Activated T-cell treated with anti-CD3 and anti-CD28 coated beads for 48 hours (primary cell): ENCODE data around the gene ERGIC3.
"Not testable (repeated sequence)": the region's sequence is repeated elsewhere in the genome, so short reads cannot be mapped to it uniquely, and the experiment has no call there.

Experiments used
- DNase-seq: peaks from one replicate; pipeline ENCODE4 v3.0.0-alpha.2; 2020; ENCODE audit warnings: low read depth

Gene ERGIC3

DNA sequence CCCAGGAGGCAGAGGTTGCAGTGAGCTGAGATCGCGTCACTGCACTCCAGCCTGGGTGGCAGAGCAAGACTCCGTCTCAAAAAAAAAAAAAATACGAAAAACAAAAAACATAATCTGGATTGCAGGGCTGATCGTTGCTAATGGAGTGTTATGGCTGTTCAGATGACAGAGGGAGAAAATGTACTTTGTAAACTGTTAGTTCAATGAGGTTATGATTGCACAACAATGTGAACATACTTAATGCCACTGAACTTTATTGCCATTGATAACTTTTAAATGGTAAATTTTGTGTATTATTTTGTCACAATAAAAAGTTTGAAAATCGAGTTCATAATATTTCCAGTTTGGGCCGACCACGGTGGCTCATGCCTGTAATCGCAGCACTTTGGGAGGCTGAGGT is 22.9 kb upstream of the ERGIC3 start:
- no peak for DNase-seq

DNA sequence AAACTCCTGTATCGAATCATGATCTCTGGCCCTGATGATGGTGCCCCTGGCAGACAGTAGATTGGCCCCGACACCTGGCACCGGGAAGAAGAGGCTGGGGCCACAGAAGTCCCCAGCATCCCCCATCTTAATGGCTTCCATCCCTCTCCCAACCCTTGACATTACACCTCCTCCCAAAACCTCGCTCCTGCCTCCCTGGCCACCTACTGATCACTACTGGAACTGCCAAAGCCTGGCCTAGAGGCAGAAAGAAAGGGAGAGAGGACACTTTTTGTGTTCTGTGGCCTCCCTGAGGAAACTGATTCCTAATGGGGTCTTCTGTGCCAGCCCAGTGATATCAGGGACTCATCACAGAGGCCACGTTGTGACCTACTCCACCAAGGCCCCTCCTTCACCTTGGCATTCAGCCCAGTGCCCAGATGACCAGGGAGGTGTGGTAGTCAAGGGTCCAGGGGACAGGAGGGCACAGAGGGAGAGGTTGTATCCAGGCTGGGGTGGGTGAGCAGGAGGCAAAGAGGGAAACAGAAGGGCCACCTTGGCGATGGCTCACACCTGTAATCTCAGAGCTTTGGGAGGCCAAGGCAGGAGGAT is 18.5 kb upstream of the ERGIC3 start:
- peak; percentile 9 for DNase-seq

DNA sequence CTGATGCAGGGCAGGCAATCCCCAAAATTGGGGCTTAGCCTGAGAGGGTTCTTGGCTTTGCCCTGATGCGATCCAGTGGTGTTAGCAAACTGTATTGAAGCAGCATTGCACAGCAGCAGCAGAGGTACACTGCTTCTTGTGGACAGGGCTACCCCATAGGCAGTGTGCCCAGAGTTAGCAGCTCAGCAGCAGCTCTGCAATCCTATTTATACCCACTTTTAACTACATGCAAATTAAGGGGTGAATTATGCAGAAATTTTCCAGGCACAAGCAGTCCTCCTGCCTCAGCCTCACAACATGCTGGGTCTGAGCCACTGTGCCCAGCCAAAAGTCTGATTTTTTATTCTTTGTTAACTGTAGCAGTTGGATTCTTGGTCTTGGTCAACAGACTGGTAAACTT is 16.2 kb upstream of the ERGIC3 start:
- no peak for DNase-seq

DNA sequence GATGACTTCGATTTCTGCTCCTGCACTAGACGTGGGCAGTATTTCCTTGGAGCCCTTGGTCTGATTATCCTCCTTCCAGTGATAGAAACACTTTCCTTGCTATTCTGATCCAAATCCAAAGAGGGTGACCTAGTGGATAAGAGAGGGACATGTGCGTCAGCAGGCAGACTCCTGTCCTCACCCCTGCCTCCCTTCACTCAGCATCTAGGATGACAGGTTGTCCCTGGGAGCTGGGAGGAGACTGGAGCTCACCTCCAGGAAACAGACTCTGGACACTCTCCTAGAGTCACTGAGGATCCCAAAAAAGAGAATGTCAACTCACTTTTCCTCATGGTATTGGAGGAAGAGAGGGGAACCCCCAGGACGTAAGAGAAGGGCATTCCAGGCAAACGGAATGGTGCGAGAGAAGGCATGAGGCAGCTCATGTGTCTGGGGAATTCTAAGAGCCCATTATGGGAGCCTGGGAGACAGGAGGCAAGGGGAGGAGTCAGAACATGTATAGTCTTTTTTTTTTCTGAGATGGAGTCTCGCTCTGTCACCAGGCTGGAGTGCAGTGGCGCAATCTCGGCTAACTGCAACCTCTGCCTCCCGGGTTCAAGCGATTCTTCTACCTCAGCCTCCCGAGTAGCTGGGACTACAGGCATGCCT is 14.6 kb upstream of the ERGIC3 start:
- DNase-seq, result no peak

DNA sequence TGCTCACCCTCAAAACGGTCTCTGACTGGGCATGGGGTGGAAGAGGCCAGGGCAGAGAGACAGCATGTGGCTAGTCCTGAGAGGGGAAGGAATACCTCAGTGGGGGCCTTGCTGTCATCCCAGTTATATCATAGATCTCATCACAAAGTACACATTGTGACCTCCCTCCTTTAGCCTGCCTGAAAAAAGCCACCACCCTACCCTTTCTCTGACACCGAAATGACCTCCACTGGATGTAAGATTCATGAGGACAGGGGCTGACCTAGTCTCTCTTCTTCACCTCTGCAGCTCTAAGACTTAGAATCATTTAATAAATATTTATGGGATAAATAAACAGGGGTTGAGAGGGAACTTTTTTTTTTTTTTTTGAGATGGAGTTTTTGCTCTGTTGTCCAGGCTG is 12.3 kb upstream of the ERGIC3 start, which contains the start of gene C20orf173:
Gene C20orf173, minus strand, starts transcription at position 101 of the 400 bp plus-strand sequence. CDS start 279 bp downstream, outside the sequence.
- DNase-seq, result no peak

DNA sequence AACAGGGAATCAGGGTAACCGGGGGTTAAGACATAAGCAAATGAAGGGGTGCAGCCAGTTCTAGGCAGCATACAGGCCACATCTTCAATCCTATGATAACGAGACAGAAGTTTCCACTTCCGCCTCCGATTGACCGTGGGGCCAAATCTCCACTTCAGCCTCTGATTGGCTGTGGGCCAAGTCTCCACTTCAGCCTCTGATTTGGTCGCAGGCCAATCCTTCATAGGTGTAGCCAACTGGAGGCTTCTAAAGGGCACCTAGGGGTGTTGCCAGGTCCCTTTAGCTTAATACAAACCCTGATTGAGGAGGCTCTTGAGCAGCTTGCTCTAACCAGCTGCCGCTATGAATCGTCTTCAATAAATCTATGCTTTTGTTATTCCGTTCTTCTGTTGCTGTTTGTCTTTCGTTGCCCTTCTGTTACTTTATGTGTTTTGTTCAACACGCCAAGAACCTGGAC is 2.1 kb upstream of the ERGIC3 start:
- DNase-seq, result peak; percentile 13

DNA sequence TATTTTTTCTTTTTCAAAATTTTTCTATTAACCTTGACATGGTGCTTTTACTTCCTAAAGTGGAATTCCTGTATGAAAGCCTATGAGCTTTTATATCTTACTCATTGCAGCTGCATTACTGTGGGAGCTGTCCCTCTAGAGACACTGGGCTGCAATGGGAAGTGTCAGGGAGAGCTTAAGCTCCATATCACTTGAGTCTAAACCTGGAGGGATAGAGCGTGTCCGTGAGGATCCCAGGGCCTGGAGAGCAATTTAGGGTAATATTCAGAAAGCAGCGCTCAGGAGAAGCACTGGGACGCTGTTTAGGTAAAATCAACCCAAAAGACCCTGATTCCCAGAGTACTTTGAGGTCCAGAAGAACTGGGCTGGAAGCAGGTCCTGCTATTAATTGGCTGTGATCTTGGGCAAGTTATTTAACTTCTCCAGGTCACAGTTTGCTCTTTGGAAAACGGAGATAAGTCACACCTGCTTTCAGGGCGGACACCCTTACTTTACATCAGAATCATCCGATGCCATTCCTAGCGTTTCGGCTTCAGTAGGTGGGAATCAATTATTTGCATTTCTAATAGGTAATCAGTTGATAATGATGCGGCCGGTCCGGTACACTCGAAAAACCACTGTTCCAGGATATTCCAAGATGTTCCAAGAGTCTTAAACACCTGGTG is 628 bp upstream of the ERGIC3 start:
- DNase-seq, result no peak

DNA sequence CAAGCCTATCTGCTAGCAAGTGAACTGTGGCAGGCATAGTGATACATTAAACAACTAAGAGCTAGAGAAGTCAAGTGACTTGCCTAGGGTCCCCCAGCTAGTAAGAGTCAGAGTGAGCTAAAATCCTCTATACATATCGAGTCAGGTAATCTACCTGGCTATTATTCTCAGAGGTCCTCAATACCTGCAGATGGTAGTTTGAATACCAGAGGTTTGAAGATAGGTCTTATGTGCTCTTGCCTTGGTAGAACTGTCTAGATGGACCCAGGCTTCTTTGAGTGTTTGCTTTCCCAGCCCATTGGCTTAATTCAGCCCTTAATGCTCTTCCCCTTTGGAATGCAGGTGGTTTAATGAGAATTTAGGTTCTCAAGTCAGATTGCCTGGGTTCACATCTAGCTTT is 1.1 kb downstream of the ERGIC3 start:
- no peak for DNase-seq

DNA sequence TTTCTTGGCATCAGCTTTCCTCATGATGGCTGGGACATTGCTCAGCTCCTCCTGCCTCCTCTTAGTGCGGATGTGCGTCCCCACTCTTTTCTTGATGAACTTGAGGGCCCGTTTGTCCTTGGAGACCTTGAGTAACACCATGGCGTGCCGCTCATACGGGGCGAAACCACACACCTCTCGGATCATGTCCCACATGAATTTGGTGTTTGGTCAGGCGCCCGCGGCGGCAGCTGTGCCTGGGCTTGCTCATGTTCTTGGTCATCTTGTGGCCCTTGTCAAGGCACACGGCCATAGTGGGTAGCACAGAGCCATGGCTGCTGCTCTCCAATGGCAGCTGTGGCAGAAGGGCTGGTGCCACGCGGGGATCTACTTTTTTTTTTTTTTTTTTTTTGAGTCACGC is 2.6 kb downstream of the ERGIC3 start:
- no peak for DNase-seq

DNA sequence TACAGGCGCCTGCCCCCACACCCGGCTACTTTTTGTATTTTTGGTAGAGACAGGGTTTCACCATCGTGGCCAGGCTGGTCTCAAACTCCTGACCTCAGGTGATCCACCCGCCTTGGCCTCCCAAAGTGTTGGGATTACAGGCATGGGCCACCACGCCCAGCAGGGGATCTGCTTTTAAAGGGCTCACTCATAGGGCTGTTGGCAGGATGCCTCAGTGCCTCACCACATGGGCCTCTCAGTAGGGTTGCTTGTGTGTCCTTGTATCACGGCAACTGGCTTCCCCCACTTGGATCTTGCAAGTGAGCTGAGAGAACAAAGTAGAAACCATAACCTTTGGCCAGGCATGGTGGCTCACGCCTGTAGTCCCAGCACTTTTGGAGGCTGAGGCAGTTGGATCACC is 3.1 kb downstream of the ERGIC3 start:
- not testable (repeated sequence) for DNase-seq

DNA sequence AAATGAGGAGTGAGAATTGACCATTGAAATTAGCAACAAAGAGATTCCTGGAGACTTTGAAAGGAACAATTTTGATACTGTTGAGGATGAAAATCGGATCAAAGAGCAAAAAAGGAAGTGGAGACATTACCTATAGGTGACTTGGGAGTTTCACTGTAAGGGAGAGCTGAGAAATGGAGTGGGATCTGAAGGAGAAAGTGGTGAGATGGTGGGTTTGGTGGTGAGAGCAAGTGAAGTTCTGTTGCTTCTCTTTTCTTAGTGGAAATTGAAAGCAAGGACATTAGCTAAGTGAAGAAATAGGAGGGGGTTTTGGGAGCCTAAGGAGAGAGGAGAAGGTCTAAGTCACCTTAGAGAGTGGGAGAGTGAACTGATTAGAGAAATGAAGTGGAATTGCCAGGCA is 4.2 kb downstream of the ERGIC3 start:
- DNase-seq, result no peak

DNA sequence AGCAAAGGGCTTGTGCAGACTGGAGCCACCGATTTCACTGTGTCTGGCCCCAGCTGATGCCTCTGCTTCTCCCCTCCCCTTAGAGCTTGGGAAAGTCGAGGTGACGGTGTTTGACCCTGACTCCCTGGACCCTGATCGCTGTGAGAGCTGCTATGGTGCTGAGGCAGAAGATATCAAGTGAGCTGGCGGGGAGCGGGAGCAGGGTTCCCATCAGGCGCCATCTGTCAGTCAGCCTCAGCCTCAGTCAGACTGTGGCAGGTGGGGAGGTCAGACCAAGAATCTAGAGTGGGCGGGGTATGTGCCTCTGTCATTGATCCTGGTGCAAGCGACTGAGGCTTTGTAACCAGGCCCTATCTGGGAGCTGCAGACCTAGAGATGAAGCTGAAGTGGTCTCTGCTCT is 5.5 kb downstream of the ERGIC3 start:
- DNase-seq, result no peak

DNA sequence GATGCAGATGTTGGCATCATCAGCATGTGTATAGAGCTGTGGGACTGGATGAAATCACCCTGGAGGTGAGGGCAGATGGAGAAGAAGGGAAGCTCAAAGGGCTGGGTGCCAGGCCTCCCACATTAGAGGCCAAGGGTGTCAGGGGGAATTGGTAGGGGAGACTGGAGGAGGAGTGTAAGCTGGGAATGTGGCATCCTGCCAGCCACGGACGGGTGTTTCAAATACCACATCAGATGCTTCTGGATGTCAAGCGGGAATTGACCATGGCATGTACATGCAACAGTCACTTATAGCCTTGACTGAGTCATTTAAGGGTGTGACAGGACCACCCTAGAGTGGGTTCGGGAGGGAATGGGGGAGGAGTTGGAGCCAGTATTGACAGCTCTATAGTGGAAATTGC is 9.6 kb downstream of the ERGIC3 start:
- no peak for DNase-seq

DNA sequence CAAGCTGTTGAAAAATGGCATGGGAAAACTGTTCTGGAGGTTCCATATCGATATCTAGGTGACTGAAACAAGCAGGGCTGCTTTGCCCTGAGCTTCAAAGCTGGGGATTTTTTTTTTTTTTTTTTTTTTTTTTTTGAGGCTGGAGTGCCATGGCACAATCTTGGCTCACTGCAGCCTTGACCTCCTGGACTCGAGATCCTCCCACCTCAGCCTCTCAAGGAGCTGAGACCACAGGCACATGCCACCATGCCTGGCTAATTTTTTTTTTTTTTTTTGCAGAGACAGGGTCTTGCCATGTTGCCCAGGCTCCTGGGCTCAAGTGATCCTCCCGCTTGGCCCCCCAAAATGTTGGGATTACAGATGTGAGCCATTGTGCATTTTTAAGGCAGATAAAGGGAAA is 11.0 kb downstream of the ERGIC3 start:
- no peak for DNase-seq

DNA sequence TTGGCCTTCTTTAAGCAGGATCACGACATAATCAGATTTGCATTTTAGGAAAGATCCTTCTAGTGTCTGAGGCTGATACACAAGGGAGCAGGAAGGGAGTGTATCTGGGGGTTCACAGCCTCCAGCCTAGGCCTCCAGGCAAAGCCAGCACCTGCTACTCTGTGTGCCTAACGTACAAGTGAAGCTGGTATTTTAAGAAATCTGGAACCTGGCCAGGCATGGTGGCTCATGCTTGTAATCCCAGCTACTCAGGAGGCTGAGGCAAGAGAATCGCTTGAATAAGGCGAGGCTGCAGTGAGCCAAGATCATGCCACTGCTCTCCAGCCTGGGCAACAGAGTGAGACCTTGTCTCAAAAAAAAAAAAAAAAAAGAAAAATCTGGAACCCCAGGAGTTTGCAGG is 13.6 kb downstream of the ERGIC3 start:
- not testable (repeated sequence) for DNase-seq

DNA sequence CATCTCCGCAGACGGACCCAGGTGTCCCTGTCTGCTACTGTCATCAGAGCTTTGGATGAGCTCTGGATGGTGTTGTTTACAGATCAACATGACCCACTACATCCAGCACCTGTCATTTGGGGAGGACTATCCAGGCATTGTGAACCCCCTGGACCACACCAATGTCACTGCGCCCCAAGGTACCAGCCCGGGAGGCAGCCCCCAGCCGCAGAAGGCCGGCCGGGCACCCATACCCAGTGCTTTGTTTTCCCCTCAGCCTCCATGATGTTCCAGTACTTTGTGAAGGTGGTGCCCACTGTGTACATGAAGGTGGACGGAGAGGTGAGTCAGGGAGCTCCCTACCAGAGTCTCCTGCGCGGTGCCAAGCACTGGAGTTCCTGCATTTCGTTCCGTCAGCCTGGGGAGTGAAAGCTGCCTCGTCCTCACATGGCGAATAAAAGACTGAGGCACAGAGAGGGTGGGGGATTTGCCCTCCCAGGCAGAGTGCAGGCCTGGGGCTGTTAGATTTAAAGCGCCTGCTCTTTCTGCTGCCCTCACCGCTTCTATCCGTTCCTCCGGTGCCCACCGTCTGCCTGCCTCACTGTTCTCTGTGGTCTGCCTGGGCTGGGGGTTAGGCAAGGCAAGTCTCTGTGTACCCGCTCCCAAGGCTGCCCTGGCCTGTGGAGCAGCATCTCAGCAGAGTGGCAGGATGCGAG is 14.2 kb downstream of the ERGIC3 start:
- DNase-seq, result no peak

DNA sequence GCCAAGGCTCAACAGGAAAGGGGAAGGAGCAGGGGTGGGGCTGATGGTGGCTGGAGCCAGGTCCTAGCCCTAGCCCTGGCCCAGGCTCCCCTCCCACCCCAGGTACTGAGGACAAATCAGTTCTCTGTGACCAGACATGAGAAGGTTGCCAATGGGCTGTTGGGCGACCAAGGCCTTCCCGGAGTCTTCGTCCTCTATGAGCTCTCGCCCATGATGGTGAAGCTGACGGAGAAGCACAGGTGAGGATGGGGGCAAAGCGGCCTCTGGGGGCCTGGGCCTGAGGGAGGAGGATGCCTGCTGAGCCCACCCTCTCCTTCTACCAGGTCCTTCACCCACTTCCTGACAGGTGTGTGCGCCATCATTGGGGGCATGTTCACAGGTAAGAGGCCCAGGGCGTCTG is 15.0 kb downstream of the ERGIC3 start:
- no peak for DNase-seq

DNA sequence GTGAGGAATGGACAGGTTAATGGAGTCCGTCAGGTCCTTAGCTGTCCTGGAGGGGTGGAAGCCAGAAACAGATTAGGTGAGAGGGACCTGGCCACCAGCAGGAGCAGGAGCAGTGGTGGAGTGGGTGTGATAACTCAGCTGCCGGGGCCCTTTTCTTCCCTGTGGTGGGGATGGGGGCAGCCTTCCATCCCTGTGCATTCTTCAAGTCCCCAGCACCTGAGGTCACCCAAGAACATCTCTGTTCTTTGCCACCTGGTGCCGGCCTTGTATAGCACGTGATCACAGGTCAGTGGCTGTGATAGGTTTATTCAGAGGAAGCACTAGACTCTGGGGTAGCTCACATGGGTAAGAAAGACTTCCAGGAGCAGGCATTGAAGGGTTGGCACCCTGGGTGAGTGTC is 16.6 kb downstream of the ERGIC3 start:
- no peak for DNase-seq

DNA sequence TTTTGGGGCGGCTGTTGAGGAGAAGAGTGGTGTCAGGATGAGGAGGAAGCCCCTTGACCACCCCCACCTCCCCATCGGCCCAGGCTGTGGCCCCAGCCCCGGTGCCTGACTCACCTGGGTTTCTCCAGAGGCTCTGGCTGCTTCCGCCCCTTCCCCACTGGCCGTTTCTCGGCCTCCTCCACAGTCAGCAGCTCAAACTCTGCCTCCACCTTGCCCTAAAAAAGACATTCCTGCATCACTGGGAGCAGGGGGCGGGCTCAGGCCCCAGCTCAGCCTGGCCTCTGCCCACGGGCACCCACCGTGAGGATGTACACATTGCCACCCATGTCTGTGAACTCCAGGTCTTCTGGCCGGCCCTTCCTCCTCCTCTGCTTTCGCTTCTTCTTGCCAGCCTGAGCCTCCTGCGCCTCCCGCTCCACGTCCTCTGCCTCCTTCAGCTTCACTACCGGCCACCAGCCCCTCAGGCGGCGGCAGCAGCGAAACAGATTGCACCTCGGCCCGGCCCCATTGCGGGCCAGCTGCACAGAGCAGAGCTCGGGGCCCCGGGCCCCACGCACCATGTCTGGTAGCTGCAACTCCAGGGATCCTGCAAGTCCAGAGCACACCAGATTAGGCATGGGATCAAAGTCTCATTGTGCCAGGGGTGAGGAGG is 17.3 kb downstream of the ERGIC3 start:
- DNase-seq, result no peak

DNA sequence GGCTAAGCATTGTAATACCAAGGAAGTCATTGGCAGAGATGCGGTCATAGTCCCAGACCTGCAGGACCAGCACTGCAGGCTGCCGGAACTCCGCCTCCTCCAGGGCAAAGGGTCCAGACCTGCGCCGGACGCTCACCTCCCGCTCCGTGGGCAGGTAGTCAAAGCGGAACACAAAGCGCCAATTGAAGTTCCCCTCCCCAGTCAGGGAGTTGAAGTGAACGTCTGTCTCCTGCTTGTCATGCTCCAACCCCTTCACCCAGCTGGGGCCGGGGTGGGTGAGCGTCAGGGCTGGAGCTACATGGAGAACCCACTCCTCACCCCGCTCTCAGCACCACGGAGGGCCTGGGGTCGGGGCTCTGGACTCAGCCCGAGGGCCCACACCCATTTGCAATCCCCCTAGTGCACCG is 18.2 kb downstream of the ERGIC3 start:
- no peak for DNase-seq

DNA sequence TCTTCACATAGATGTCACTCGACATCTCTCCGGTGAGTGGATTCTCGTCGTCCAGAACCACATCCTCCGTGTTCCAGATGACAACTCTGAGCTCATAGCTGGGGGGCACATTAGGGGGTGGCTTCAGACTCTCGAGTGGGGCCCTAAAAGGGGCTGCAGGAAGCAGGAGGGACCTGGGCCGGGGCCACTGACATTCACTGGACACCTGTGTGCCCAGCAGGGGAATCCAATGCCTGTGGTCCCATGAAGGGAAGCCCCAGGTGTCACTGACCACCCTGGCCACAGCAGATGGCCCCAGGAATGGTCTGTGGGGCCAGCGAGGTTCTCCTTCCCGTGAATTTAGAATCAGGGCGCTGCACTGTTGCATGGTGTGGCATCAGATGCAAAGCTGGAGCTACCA is 18.7 kb downstream of the ERGIC3 start:
- DNase-seq, result no peak

DNA sequence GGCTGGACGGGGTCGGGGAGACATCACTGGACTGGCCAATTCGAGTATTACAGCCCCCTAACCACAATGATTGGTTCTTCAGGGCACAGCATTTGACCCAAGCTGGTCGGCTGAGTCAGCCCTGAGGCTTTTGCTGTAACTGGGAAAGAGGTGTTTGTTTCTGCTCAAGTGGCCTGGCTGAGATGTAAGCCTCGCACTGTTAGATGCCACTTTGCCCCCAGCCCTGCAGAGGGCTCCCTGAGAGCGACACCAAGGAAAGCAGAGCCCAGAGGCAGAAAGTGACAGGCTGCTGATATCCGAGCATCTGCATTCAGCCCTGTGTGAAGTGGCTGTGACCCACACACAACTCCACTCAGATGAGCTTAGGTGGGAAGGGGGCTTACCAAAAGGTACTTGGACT is 19.4 kb downstream of the ERGIC3 start:
- DNase-seq, result no peak
